ENCODE measurements around the gene SURF2. TPM values are rescaled to one million over a fixed set of nuclear protein-coding genes. Genes with fewer than 3 reads are reported as not detected.

The SURF2 gene
- total RNA-seq, 1 experiment from 2014 or later: 27.8 TPM

GRCh38 chr9:133367221-133367620 is 10.9 kb downstream of the SURF2 start:
- ATAC-seq (no peak), DNase-seq (ENCODE audit: low read depth, low spot score) (no peak)
- ChIA-PET POLR2A (no interaction called here), CTCF (no interaction called here), RAD21 (ENCODE audit: low non-redundant PET in 1 of 2, low total read pairs in 2 of 2, uncharacterized antibody in 2 of 2, unreplicated experiment in 2 of 2) (no interaction called here)
- H3K79me2 ChIP-seq (ENCODE audit: insufficient read depth, low read length): peaks cover 73% of the 10 kb centered on the region
- TF ChIP-seq TCF7L2 (IDR thresholded peaks at IDR 0.05; ENCODE audit: borderline replicate concordance, extremely low read depth, insufficient read depth, insufficient read length): no peak
- TF ChIP-seq ATF3 (IDR thresholded peaks at IDR 0.05): no peak
- no peak for TF ChIP-seq POLR2A (IDR thresholded peaks at IDR 0.05; ENCODE audit: borderline replicate concordance, extremely low read depth, insufficient read depth, insufficient read length)
- no peak for TF ChIP-seq SRF (IDR thresholded peaks at IDR 0.05; ENCODE audit: low read depth)
- no peak for TF ChIP-seq SP1 (IDR thresholded peaks at IDR 0.05; ENCODE audit: low read depth)
- TF ChIP-seq, protein P1, sequence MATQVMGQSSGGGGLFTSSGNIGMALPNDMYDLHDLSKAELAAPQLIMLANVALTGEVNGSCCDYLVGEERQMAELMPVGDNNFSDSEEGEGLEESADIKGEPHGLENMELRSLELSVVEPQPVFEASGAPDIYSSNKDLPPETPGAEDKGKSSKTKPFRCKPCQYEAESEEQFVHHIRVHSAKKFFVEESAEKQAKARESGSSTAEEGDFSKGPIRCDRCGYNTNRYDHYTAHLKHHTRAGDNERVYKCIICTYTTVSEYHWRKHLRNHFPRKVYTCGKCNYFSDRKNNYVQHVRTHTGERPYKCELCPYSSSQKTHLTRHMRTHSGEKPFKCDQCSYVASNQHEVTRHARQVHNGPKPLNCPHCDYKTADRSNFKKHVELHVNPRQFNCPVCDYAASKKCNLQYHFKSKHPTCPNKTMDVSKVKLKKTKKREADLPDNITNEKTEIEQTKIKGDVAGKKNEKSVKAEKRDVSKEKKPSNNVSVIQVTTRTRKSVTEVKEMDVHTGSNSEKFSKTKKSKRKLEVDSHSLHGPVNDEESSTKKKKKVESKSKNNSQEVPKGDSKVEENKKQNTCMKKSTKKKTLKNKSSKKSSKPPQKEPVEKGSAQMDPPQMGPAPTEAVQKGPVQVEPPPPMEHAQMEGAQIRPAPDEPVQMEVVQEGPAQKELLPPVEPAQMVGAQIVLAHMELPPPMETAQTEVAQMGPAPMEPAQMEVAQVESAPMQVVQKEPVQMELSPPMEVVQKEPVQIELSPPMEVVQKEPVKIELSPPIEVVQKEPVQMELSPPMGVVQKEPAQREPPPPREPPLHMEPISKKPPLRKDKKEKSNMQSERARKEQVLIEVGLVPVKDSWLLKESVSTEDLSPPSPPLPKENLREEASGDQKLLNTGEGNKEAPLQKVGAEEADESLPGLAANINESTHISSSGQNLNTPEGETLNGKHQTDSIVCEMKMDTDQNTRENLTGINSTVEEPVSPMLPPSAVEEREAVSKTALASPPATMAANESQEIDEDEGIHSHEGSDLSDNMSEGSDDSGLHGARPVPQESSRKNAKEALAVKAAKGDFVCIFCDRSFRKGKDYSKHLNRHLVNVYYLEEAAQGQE (IDR thresholded peaks at IDR 0.05; ENCODE audit: low read depth): no peak
- no peak for TF ChIP-seq CBX3 (IDR thresholded peaks at IDR 0.05; ENCODE audit: low read depth)
- TF ChIP-seq MAX (IDR thresholded peaks at IDR 0.05): no peak
- TF ChIP-seq CEBPB (IDR thresholded peaks at IDR 0.05; ENCODE audit: low read depth): no peak
- TF ChIP-seq EZH2 (IDR thresholded peaks at IDR 0.05): no peak
- no peak for TF ChIP-seq EGR1 (IDR thresholded peaks at IDR 0.05; ENCODE audit: low read depth)
- TF ChIP-seq, protein P2, sequence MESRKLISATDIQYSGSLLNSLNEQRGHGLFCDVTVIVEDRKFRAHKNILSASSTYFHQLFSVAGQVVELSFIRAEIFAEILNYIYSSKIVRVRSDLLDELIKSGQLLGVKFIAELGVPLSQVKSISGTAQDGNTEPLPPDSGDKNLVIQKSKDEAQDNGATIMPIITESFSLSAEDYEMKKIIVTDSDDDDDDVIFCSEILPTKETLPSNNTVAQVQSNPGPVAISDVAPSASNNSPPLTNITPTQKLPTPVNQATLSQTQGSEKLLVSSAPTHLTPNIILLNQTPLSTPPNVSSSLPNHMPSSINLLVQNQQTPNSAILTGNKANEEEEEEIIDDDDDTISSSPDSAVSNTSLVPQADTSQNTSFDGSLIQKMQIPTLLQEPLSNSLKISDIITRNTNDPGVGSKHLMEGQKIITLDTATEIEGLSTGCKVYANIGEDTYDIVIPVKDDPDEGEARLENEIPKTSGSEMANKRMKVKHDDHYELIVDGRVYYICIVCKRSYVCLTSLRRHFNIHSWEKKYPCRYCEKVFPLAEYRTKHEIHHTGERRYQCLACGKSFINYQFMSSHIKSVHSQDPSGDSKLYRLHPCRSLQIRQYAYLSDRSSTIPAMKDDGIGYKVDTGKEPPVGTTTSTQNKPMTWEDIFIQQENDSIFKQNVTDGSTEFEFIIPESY (IDR thresholded peaks at IDR 0.05; ENCODE audit: extremely low read depth, insufficient replicate concordance, low read length): no peak
- no peak for TF ChIP-seq CTCF (IDR thresholded peaks at IDR 0.05 in 2 of 3, conservative IDR thresholded peaks at IDR 0.05 in 1 of 3; ENCODE audit: borderline replicate concordance in 1 of 3, insufficient read depth in 1 of 3, low read depth in 2 of 3, low read length in 2 of 3)
- no peak for TF ChIP-seq RAD21 (IDR thresholded peaks at IDR 0.05; ENCODE audit: low read depth)
- no peak for TF ChIP-seq POLR2AphosphoS5 (IDR thresholded peaks at IDR 0.05; ENCODE audit: low read depth, low read length)
- TF ChIP-seq SIN3A (IDR thresholded peaks at IDR 0.05; ENCODE audit: low read depth): no peak
- no peak for TF ChIP-seq FOSL1 (IDR thresholded peaks at IDR 0.05; ENCODE audit: low read depth)
- no peak for TF ChIP-seq ELF1 (IDR thresholded peaks at IDR 0.05; ENCODE audit: borderline replicate concordance, low read depth)
- no peak overlapping the region for H3K4me3 ChIP-seq (replicated peaks in 1 of 2; ENCODE audit: low read depth in 1 of 2, low read length in 2 of 2)
- H3K9me2 ChIP-seq (ENCODE audit: insufficient read depth): no peaks in the 10 kb centered on the region
- no peak overlapping the region for H3K4me2 ChIP-seq (ENCODE audit: low read length)
- no peak overlapping the region for H3K27ac ChIP-seq (ENCODE audit: low read depth, low read length)
- no peaks in the 10 kb centered on the region; a peak in 1 of 4 replicates for H3K4me1 ChIP-seq (ENCODE audit: control insufficient read depth in 1 of 2, insufficient read depth in 2 of 2, low read length in 2 of 2)
- no TSS peak for BruUV-seq (replicated peaks)
- H3K36me3 ChIP-seq (ENCODE audit: control insufficient read depth in 1 of 2, insufficient read depth in 2 of 2, low read length in 2 of 2): peaks cover 30 to 58% of the 10 kb centered on the region in 2 experiments; a peak in 3 of 4 replicates
- no peak overlapping the region for H3K9ac ChIP-seq (ENCODE audit: low read length)
- no peaks in the 10 kb centered on the region; the same call in 1 of the 2 replicates for H4K20me1 ChIP-seq (ENCODE audit: insufficient read depth)
- H3K9me3 ChIP-seq (ENCODE audit: control insufficient read depth in 1 of 2, insufficient read depth in 1 of 2, low read depth in 1 of 2, low read length in 2 of 2): no peaks in the 10 kb centered on the region
- no peaks in the 10 kb centered on the region for H3K27me3 ChIP-seq (ENCODE audit: insufficient read depth, low read length)
- H2AFZ ChIP-seq (ENCODE audit: low read depth, low read length, poor library complexity, severe bottlenecking): no peak overlapping the region
- intact Hi-C loops (cut with micrococcal nuclease): no loop called here
